ENCODE data around the gene RPL15.

RPL15 gene

GRCh38 chr3:23934253-23934652 lies 17.3 kb downstream of the RPL15 start:
- no peak for DNase-seq

- no peak for DNase-seq
These were observed 20.4 kb downstream of the RPL15 start for GRCh38 chr3:23937296-23937695.

- no peak for DNase-seq
These were observed 21.8 kb downstream of the RPL15 start for GRCh38 chr3:23938688-23939087.

GRCh38 chr3:23940775-23941174 lies 23.8 kb downstream of the RPL15 start:
- no peak for DNase-seq

- DNase-seq = no peak
These were observed 24.5 kb downstream of the RPL15 start for GRCh38 chr3:23941440-23941839.

- DNase-seq = no peak
These were observed 25.6 kb downstream of the RPL15 start for GRCh38 chr3:23942546-23942945.

GRCh38 chr3:23944007-23944783 lies 27.3 kb downstream of the RPL15 start:
- no peak for DNase-seq

GRCh38 chr3:23944861-23945662 lies 28.1 kb downstream of the RPL15 start, which contains the start of gene NR1D2:
NR1D2 (plus strand) TSS chr3:23945286; CDS start chr3:23945579, 293 bp downstream.
- no peak for DNase-seq

GRCh38 chr3:23945663-23945912 lies 28.7 kb downstream of the RPL15 start:
- no peak for DNase-seq

GRCh38 chr3:23945913-23946687 lies 29.2 kb downstream of the RPL15 start:
- peak; percentile 35 for DNase-seq

- DNase-seq = no peak
These were observed 31.8 kb downstream of the RPL15 start for GRCh38 chr3:23948761-23949160.

GRCh38 chr3:23949784-23950183 lies 32.9 kb downstream of the RPL15 start:
- DNase-seq = no peak

GRCh38 chr3:23950293-23950692 lies 33.4 kb downstream of the RPL15 start:
- DNase-seq = no peak

- DNase-seq = no peak
These were observed 35.7 kb downstream of the RPL15 start for GRCh38 chr3:23952646-23953045.

- no peak for DNase-seq
These were observed 36.6 kb downstream of the RPL15 start for GRCh38 chr3:23953523-23953922.

- no peak for DNase-seq
These were observed 37.2 kb downstream of the RPL15 start for GRCh38 chr3:23954144-23954543.

GRCh38 chr3:23956701-23957100 lies 39.8 kb downstream of the RPL15 start:
- DNase-seq = no peak

GRCh38 chr3:23959135-23959900 lies 42.4 kb downstream of the RPL15 start:
- DNase-seq = no peak

- DNase-seq = no peak
These were observed 43.7 kb downstream of the RPL15 start for GRCh38 chr3:23960649-23961048.

- no peak for DNase-seq
These were observed 44.1 kb downstream of the RPL15 start for GRCh38 chr3:23961066-23961465.

GRCh38 chr3:23961913-23962312 lies 45.0 kb downstream of the RPL15 start:
- no peak for DNase-seq

GRCh38 chr3:23964537-23965235 lies 47.8 kb downstream of the RPL15 start:
- no peak for DNase-seq

All from NCI-H187 treated with DMSO at 0.1 percent for 48 hours (cell line).